Naive B cell (primary cell): Measurements from ENCODE around the gene ADD1. TPM values are rescaled to one million over a fixed set of nuclear protein-coding genes. Genes with fewer than 3 reads are reported as not detected.
A peak's percentile ranks its signal among the peaks of the same experiment; 100 is the strongest.

Experiments
- ATAC-seq, 2 donors: fragments of 150-1000 bp; cut with Tn5 transposase; 2 replicates each; pipeline ENCODE4 v1.10.0; 2021; ENCODE audit warnings: low read depth in 2 of 2, mild to moderate bottlenecking in 2 of 2, moderate library complexity in 2 of 2
- DNase-seq: peaks from one replicate; pipeline ENCODE4 v3.0.0; 2022
- H3K27ac Mint-ChIP-seq, 6 donors: one replicate each; pipeline ENCODE4 v1.8.0; 2020 to 2022; ENCODE audit warnings: mild to moderate bottlenecking in 6 of 6, mixed read lengths in 6 of 6, moderate library complexity in 5 of 6, inconsistent platforms in 2 of 6
- H3K27me3 Mint-ChIP-seq, 3 donors: one replicate each; pipeline ENCODE4 v1.8.0; 2021 to 2022; ENCODE audit warnings: mixed read lengths in 3 of 3, mild to moderate bottlenecking in 1 of 3
- H3K36me3 Mint-ChIP-seq, 2 donors: one replicate each; pipeline ENCODE4 v1.8.0; 2020 to 2022; ENCODE audit warnings: mixed read lengths in 2 of 2, inconsistent platforms in 1 of 2, mild to moderate bottlenecking in 1 of 2
- H3K4me1 Mint-ChIP-seq, 3 donors: one replicate each; pipeline ENCODE4 v1.8.0; 2020 to 2022; ENCODE audit warnings: mixed read lengths in 3 of 3, inconsistent platforms in 1 of 3, mild to moderate bottlenecking in 1 of 3, moderate library complexity in 1 of 3
- H3K4me3 Mint-ChIP-seq, 8 donors: one replicate each; pipeline ENCODE4 v1.8.0; 2020 to 2022; ENCODE audit warnings: mild to moderate bottlenecking in 8 of 8, mixed read lengths in 8 of 8, moderate library complexity in 8 of 8, inconsistent platforms in 2 of 8
- H3K9me3 Mint-ChIP-seq, 7 donors: one replicate each; pipeline ENCODE4 v1.8.0; 2020 to 2022; ENCODE audit warnings: mixed read lengths in 7 of 7, mild to moderate bottlenecking in 5 of 7, inconsistent platforms in 2 of 7, moderate library complexity in 1 of 7
- polyA plus RNA-seq, 6 donors: library from polyadenylated mRNA; unstranded; fragments of 300-500 nt; fragmentation: Illumina TruSeq; gene quantifications; one replicate each; pipeline ENCODE4 v1.2.3, GENCODE V29; 2021; ENCODE audit warnings: low read depth in 6 of 6

The ADD1 gene
- polyA plus RNA-seq, 6 donors from 2014 or later: 325 to 440 (median 349) TPM

DNA sequence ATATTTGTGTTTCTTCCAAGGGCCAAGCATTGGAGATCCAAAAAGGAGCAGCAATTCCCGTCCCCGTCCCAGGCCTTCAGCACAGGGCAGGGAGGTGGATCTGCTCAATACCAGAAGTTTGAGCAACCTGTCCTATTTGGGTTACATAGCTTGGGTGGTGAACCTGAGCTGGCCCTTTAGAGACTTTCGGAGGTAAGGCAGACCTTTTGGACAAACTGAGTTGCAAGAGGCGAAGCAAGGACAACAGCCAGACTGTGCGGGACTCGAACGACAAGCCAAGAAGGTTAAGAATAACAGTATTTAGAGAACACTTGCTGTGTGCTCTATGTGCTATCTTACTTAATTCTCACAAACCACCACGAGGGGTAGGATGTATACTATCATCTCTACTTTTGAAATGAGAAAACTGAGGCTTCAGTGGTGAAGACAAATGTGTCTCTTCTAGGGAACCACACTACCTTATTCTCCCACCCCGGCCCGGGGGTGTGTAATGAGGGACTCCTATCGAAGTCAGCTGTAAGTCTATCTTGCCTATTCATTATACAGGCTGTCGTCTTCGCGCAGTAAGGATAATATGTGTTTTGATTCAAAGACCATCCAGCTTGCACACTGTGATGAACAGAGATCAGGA is 118.3 kb downstream of the ADD1 start:
- H3K4me3 Mint-ChIP-seq: peak overlapping the region; percentile 79 to 96 (median 93)
- H3K36me3 Mint-ChIP-seq: peaks cover 6 to 7% of the 10 kb centered on the region in 2 donors
- ATAC-seq (no peak), DNase-seq (peak; percentile 7)
- no peaks in the 10 kb centered on the region for H3K9me3 Mint-ChIP-seq
- H3K27ac Mint-ChIP-seq: peak overlapping the region; percentile 65 to 97 (median 92)
- H3K27me3 Mint-ChIP-seq: no peaks in the 10 kb centered on the region
- H3K4me1 Mint-ChIP-seq: peaks cover 30 to 38% (median 34%) of the 10 kb centered on the region in 3 donors

DNA sequence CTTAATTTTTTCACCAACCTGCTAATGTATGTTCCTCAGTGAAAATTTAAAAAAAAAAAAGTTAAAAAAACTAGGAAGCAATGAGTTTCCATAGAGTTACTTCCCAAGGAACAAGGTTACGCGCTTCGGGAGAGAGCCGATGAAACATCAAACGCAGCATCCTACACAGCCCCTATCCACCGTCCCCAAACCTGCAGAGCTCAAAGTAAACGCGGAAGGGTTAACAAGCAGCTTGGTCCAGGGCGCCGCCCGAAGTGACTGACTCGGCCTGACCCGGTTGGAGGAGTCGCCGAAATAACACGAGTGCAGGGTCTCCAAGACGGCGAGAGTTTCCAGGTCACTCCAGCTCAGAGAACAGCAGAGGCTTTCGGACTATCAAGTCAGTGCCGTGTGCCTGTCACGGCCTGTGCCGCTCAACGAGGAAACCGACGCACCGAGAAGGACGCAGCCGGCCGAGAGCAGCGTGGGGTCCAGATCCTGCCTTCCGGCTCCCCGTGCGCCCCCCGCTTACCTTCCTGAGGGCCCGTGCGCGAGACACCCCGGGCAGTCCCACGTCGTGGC is 119.0 kb downstream of the ADD1 start:
- Mint-ChIP-seq H3K9me3 (no peaks in the 10 kb centered on the region), H3K36me3 (peaks cover 2 to 4% of the 10 kb centered on the region in 2 donors), H3K4me3 (peak overlapping the region; percentile 79 to 96 (median 93)), H3K4me1 (peaks cover 27 to 38% (median 34%) of the 10 kb centered on the region in 3 donors), H3K27me3 (no peaks in the 10 kb centered on the region), H3K27ac (peak overlapping the region; percentile 65 to 97 (median 92))
- DNase-seq (no peak), ATAC-seq (peak; percentile 20 to 23)

DNA sequence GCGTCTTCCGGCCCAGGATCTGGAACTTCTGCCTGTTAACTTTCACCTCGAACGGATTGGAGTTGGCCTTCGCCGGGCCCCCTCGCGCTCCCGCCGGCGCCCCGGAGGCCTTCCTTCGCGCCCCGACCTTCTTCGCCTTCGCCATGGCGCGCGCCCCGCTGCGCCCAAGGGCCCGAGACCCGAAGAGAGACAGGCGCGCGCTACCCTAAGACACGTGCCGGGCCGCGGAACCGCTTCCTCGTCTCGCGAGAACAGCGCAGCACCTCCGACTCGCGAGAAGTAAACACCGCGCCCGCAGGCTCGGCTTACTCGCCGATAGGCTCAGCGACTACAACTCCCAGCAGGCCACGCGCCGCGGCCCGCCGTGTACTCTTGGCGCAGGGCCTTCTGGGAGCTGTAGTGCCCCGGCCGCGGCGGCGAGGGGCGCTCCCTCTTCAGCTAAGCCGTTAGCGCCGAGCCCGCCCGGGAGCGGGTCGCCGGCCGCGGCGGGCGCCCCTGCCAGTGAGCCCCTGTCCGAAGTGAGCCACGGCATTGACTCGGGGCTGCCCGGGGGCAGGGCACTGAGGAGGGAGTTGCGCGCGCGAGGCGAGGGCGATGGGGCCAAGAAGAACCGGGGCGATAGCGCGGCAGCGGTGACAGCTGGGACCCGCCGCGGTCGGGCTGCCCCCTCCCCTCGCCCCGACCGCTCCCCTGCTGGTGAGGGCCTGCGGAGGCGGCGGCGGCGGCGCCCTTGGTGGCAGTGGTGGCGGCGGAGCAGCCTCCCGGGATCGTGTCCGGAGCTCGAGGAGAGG is 119.7 kb downstream of the ADD1 start, which contains the start of the genes GRK4 and NOP14:
TSS of gene GRK4 (plus strand) at position 397 of the 791 bp plus-strand sequence. CDS start 500 bp downstream, outside the sequence.
TSS of gene NOP14 (minus strand) at position 232 of the 791 bp plus-strand sequence. CDS start at position 145, 87 bp downstream.
- Mint-ChIP-seq H3K9me3 (no peaks in the 10 kb centered on the region), H3K4me3 (peak within 1 kb of the TSS; percentile 79 to 96 (median 93)), H3K36me3 (no peaks in the 10 kb centered on the region), H3K27me3 (no peaks in the 10 kb centered on the region), H3K4me1 (peaks cover 24 to 38% (median 34%) of the 10 kb centered on the region in 3 donors), H3K27ac (peak within 1 kb of the TSS; percentile 80 to 97 (median 92))
- DNase-seq (peak; percentile 96), ATAC-seq (peak; percentile 90 to 92)

DNA sequence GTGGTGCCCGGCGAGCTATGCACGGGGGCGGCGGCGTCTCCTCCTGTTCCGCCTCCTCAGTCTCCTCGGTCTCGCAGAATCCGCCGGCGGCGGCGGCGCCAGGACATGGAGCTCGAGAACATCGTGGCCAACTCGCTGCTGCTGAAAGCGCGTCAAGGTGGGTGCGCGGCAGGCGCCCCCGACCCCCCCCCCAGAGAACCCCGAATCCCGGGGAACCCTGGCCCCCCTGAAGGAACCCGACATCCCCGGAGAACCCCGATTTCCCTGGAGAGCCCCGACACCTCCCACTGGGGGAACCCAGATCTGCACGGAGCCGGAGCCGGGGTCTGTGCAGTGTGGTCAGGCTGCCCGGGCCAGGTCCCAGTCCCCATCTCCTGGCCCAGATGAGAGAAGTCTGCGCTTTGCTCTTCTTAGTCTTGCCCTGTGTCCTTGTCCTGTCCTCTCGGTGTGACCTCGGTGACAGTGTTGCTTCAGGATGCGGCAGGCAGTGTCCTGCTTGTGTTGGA is 120.4 kb downstream of the ADD1 start:
- no peak for ATAC-seq
- Mint-ChIP-seq H3K27me3 (no peaks in the 10 kb centered on the region), H3K27ac (peak overlapping the region in 5 of 6 donors; percentile 50 to 80 (median 70)), H3K4me1 (peaks cover 20 to 36% (median 29%) of the 10 kb centered on the region in 3 donors), H3K36me3 (no peaks in the 10 kb centered on the region), H3K4me3 (peak overlapping the region; percentile 79 to 96 (median 92)), H3K9me3 (no peaks in the 10 kb centered on the region)
- peak; percentile 14 for DNase-seq

DNA sequence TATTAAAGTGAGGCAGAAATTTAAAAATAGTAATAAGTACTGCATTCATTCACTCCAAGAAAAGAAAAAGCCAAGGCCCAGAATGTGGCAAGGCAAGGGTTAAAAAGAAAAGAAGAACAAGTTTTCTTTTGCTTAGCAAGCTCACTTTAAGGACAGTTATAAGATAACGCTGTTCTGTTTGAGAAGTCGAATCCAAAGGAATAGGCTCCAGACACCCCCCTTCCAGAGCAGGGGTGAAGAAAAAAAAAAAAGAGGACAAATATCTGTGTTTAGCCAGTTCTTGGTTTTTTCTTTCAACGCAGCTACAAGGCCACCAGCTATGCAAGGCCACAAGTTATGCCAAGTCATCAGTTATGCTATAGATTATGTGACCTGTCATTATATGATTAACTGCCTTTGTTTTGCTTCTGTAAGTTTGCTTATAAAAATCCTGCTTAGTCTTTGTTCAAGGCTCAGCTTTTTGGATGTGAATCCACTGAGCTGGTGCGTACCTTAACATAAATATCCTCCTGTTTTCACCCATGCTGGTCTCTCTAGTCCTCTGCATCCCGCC is 121.1 kb downstream of the ADD1 start:
- H3K4me1 Mint-ChIP-seq: peaks cover 20 to 29% (median 29%) of the 10 kb centered on the region in 3 donors
- no peaks in the 10 kb centered on the region for H3K9me3 Mint-ChIP-seq
- H3K27ac Mint-ChIP-seq: peak overlapping the region in 2 of 6 donors; percentile 2 to 79
- H3K36me3 Mint-ChIP-seq: no peaks in the 10 kb centered on the region
- peak overlapping the region; percentile 79 to 96 (median 92) for H3K4me3 Mint-ChIP-seq
- no peak for ATAC-seq
- H3K27me3 Mint-ChIP-seq: no peaks in the 10 kb centered on the region
- no peak for DNase-seq

DNA sequence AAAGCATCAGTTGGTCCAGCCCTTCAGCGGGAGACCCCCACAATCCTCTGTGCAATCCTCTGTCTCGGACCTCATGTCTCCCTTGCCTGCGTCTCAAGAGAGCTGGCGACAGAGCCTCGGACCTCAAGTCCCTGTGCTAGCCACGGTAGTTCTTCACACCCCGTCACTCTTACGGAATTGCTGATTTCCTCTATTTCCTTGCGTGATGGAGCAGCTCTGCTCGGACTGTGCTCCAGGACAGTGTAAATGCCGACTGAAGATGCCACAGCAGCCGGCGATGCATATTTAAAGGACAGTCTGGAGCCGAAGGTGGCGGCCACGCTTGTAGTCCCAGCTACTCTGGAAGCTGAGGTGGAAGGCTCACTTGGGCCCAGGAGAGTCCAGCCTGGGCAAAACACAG is 121.6 kb downstream of the ADD1 start:
- Mint-ChIP-seq H3K9me3 (no peaks in the 10 kb centered on the region), H3K27ac (peak overlapping the region in 1 of 6 donors; percentile 59), H3K36me3 (no peaks in the 10 kb centered on the region), H3K27me3 (no peaks in the 10 kb centered on the region), H3K4me1 (peaks cover 19 to 28% (median 25%) of the 10 kb centered on the region in 3 donors), H3K4me3 (peak overlapping the region in 7 of 8 donors; percentile 50 to 95 (median 61))
- ATAC-seq (no peak), DNase-seq (no peak)

DNA sequence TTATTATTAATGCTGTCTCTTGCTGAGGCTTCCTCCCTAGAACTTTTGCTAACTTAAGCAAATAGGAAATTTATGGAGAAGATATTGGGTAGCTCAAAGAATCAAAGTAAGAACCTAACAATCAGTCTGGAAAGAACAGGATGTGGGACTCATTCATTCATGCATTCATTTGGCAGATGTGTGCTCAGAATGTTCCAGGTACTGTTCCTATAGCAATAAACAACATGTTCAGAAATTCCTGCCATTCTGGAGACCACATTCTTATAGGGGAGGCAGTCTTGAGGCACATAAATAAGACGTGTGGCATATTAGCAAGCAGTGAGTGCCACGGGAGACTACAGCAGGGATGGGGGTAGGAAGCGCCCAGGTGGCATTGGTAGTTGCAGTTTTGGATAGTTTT is 124.7 kb downstream of the ADD1 start:
- no peaks in the 10 kb centered on the region for H3K36me3 Mint-ChIP-seq
- H3K9me3 Mint-ChIP-seq: no peaks in the 10 kb centered on the region
- no peak for ATAC-seq
- H3K27me3 Mint-ChIP-seq: no peaks in the 10 kb centered on the region
- H3K4me1 Mint-ChIP-seq: peaks cover 5 to 7% (median 6%) of the 10 kb centered on the region in 3 donors
- H3K4me3 Mint-ChIP-seq: peak overlapping the region in 1 of 8 donors; percentile 64
- DNase-seq: no peak
- no peak overlapping the region for H3K27ac Mint-ChIP-seq

DNA sequence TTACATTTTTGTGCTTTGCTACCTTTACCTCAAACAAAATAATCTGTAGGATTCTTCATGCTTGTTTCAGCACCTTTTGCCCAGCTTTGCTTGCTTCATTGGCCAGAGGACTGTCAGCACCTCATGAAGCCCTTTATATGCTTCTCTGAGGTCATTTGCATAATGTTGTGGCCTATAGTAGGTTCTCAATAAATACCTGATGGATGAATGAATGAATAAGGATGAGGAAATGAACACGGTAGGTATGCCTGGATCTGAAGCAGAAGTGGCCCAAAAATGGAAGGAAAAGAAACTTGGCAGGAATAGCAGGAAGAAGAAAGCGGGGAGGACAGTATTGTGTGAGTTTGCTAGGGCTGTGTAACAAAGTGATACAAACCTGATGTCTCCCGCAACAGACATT is 127.6 kb downstream of the ADD1 start:
- H3K4me3 Mint-ChIP-seq: no peak overlapping the region
- ATAC-seq (no peak), DNase-seq (no peak)
- H3K27me3 Mint-ChIP-seq: no peaks in the 10 kb centered on the region
- H3K9me3 Mint-ChIP-seq: no peaks in the 10 kb centered on the region
- no peaks in the 10 kb centered on the region for H3K36me3 Mint-ChIP-seq
- no peak overlapping the region for H3K27ac Mint-ChIP-seq
- no peaks in the 10 kb centered on the region for H3K4me1 Mint-ChIP-seq

DNA sequence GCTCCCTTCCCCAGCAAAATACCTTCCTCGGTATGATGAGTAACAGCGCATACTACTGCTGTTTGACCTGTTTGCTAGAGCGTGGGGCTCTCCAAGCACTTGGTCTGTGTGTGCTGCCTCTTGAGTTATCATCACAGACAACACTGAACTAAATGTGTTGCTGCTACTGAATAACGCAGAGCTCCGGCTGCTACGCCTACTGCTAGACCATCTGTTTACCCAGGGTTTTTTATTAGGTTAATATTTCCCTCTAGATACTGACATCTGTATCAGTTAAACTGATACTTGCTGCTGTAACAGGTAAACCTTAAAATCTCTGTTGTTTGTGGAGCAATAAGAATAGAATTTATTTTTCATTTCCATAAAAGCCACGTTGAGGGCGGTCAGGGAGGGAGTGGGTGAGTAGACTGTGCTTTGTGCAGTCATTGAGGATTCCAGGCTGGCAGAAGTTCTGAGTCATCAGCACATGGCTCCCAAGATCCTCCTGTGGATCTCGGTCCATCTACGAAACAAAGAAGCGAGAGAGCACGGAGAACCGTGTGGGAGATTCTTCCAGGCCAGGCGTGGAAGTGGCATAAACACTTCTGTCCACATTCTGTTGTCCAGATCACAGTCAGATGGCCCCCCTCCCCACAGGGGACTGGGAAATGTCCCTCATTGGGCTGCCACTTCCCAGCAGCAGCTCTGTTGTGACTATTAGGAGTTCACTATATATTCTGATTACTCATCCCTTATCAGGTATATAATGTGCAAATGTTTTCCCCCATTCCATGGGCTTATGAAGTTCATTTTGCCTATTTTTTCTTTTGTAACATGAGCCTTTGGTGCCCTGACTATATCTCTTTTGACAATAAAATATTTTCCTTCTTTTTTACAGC is 133.8 kb downstream of the ADD1 start:
- peak overlapping the region in 1 of 8 donors; percentile 3 for H3K4me3 Mint-ChIP-seq

More for the DNA sequence above, 133.8 kb downstream of the ADD1 start:
- no peaks in the 10 kb centered on the region for H3K36me3 Mint-ChIP-seq
- peaks cover 0 to 7% (median 0%) of the 10 kb centered on the region in 3 donors for H3K27me3 Mint-ChIP-seq
- H3K4me1 Mint-ChIP-seq: peaks cover 0 to 7% (median 4%) of the 10 kb centered on the region in 3 donors
- DNase-seq (no peak), ATAC-seq (no peak)
- no peak overlapping the region for H3K27ac Mint-ChIP-seq
- peaks cover 0 to 16% (median 10%) of the 10 kb centered on the region in 7 donors for H3K9me3 Mint-ChIP-seq

Other genes starting within 250 kb of the ADD1 start
- 10 to 100 TPM; 25.4 to 36.2 (median 35.3) TPM for gene TNIP2, start 87.5 kb upstream of the ADD1 start, polyA plus RNA-seq
- 10 to 100 TPM; 14.3 to 91.1 (median 28.7) TPM for gene SH3BP2, start 50.8 kb upstream of the ADD1 start, polyA plus RNA-seq
- gene NOP14, start 119.6 kb downstream of the ADD1 start, polyA plus RNA-seq: 10 to 100 TPM in 2 of 6 donors, 1 to 10 TPM in 3, under 1 TPM in 1; 0.73 to 17.7 (median 8.3) TPM
- 1 to 10 TPM in 2 of 6 donors, under 1 TPM in 3, not detected in 1; 0.86 to 1.8 (median 0.96) TPM for gene GRK4, start 119.7 kb downstream of the ADD1 start, polyA plus RNA-seq
- not detected for gene HTT-AS, start 230.7 kb downstream of the ADD1 start, polyA plus RNA-seq
- gene HTT, start 230.8 kb downstream of the ADD1 start, polyA plus RNA-seq: 10 to 100 TPM in 4 of 6 donors, 1 to 10 TPM in 2; 8.7 to 15.4 (median 11.0) TPM